Measurements from ENCODE around the gene SLC25A13.

The SLC25A13 gene

DNA sequence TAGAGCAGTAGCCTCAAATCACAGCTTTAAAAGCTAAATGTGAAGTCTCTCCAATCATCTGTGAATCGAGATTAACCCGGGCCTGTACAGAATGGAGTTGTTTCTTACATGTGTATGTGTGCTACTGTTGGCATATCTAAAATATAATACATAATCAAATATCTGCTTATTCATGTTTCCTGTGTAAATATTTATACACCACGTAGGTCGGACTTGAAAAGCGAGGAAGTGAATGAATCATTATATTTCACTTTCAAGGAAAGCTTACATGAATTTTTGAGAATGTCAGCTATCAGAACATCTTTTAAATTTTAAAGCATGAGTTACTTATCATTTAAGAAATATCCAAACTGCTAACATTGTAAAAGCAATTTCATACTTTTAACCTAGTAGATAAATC is 233.3 kb downstream of the SLC25A13 start:
- no peak for DNase-seq (ENCODE audit: low spot score)

DNA sequence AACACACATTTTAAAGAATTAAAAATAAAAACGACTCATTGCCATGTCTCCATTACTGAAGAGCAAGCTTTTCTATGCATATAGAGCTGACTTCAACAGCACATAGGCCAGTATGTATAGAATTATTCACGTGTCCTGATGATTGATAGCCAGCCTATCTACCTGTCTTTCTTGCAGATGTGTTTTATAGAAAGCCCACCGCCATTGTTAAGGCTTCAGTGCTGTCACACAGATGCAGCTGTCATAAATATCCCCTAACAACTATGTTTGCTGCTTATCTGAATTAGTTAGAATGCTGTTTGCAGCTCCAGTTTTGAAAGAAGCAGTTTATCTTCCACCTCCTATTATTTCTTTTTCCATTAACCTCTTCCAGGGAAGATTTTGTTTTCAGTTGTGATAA is 235.9 kb downstream of the SLC25A13 start:
- DNase-seq (ENCODE audit: low spot score): no peak

DNA sequence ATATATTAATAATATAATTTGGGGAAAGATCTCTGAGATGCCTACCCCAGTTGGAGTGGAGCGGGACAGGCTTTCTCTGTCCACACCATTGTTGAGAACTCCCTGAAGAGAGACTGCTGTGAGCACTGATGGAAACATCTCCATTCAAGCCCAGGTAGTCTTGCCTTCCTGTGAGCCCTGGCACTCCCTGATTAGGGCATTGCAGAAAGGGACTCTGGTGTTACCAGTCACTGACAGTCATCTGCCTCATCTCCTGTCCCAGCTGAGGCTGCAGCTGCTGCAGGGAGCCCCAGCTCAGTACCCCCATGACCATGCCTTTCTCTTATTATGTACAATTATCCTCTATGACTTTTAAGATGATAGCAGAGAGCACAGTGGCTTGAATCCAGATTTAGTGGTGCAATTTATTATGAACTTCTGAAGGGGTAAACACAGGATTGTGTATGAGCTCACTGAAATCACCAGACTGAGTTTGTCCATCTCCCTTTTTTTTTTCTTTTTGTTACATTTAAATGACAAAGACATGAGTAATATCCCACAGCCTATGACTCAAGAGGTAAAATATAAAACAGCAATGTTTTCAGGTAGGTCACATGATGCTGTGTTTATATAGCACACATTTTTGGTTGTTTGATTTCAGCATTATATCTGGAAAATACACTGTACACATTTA is 236.9 kb downstream of the SLC25A13 start:
- no peak for DNase-seq (ENCODE audit: low spot score)

DNA sequence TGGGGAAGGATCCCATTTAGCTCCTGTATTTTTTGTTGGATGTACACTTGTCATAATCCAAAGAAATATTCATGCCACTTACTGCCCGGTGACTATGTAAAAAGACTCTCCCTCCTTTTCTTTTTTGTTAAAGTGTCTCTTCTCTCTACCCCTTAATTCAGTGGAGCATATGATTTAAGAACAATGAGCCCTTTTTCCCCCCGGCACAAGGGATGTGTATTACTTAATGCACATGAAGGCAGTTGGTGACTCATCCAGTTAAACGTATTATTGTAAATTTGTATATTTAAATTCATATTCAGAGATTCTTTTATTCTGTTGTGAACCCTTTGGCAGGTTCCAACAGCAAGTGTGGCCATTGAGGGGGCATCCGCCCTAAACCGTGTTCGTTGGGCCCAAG is 241.9 kb downstream of the SLC25A13 start:
- no peak for DNase-seq (ENCODE audit: low spot score)

DNA sequence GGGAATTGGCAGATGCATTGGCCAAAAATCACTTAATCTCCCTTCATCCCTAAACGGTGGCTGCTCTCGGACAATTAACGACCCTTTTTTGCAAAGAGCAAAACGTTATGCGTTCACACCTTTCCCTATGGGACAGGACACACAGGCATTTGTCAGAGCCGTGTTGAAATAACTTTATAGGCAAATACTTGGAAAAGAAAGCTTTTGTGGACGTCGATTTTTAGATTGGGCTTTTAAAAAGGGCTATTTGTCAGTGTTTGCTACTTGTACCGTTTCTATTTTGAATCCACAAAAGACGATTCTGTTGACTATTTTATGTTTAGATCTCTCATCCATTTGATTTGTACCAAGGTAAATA is 245.6 kb downstream of the SLC25A13 start:
- no peak for DNase-seq (ENCODE audit: low spot score)

DNA sequence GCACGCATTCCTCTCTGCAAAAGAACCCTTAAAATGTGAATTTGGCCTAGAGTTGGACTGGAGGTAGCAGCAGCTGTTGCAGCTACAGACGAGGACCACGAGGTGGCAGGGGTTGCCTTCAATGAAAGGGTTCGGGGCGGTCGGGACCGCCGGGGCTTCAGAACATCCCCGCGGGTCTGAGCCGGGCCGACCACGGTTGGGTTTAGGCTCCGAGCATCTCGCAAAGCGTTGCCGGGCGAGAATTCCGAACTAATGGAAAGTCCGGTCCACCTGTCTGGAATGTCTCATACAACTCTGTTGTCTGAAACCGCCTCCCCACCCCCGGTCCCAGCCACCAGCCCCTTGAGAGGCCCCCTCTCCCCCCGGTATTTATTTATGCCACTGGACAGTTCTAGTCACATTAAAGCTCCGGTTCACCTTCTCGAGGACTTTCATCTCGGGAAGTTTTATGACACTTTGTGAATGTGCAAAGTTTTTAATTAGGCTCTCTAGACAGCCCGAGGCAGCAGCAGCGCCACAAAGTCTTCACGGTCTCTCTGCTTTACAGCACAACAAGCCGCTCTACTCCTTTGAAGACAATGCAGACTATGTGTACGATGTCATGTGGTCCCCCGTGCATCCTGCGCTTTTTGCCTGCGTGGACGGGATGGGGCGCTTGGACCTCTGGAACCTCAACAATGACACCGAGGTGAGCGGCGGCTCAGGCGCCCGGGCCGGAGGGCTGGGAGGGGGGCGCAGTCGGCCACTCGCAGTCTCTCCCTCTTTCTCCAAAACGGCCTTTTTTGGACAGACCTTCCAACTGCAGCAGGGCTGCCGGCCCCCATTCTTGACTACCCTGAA is 246.2 kb downstream of the SLC25A13 start:
- DNase-seq (ENCODE audit: low spot score): no peak

DNA sequence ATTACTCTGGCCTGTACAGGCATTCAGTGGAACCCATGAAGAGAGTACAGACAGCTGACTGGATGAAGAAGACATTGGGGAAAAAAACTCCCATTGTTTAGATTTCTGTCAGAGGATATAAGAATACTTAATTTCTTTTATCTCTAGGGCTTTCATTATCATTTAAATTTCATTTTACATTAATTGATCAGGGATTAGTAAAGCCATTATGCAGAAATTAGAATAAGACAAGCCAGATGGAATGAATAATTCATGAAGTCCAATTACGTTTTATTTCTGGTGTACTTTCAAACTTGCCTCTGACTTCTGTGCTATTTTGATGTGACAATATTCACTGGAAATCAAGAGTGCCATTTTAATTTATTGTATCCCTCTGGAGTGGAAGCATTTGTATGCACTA is 247.0 kb downstream of the SLC25A13 start:
- no peak for DNase-seq (ENCODE audit: low spot score)
